NCI-H1417 treated with DMSO at 0.1 percent for 48 hours (cell line): ENCODE measurements around the gene NAA80.
"Not testable (repeated sequence)": the region's sequence is repeated elsewhere in the genome, so short reads cannot be mapped to it uniquely, and the experiment has no call there.

Experiments used
- DNase-seq: peaks from one replicate; lab custom pipeline; 2025; lab: John Stamatoyannopoulos, UW

NAA80 gene

GRCh38 chr3:50269977-50270413, 29.2 kb downstream of the NAA80 start:
- no peak for DNase-seq

- DNase-seq = no peak
These were observed 29.7 kb downstream of the NAA80 start for GRCh38 chr3:50269460-50269859.

- no peak for DNase-seq
These were observed 30.3 kb downstream of the NAA80 start, which contains the start of gene SEMA3B for GRCh38 chr3:50268703-50269451. TSS of gene SEMA3B (plus strand) at chr3:50269147. CDS start at chr3:50269241, 94 bp downstream.

GRCh38 chr3:50268276-50268675, 30.9 kb downstream of the NAA80 start:
- DNase-seq = no peak

- no peak for DNase-seq
These were observed 31.8 kb downstream of the NAA80 start for GRCh38 chr3:50267280-50267913.

- no peak for DNase-seq
These were observed 32.4 kb downstream of the NAA80 start for GRCh38 chr3:50266836-50267235.

- no peak for DNase-seq
These were observed 33.2 kb downstream of the NAA80 start for GRCh38 chr3:50266017-50266416.

- no peak for DNase-seq
These were observed 33.6 kb downstream of the NAA80 start for GRCh38 chr3:50265571-50265970.

- no peak for DNase-seq
These were observed 34.2 kb downstream of the NAA80 start for GRCh38 chr3:50264964-50265485.

GRCh38 chr3:50264383-50264963, 34.7 kb downstream of the NAA80 start:
- no peak for DNase-seq

GRCh38 chr3:50263478-50264382, 35.5 kb downstream of the NAA80 start:
- DNase-seq = no peak

- no peak for DNase-seq
These were observed 36.4 kb downstream of the NAA80 start for GRCh38 chr3:50262778-50263177.

- not testable (repeated sequence) for DNase-seq
These were observed 37.0 kb downstream of the NAA80 start for GRCh38 chr3:50262200-50262599.

GRCh38 chr3:50261505-50261904, 37.7 kb downstream of the NAA80 start:
- no peak for DNase-seq

- DNase-seq = no peak
These were observed 38.2 kb downstream of the NAA80 start for GRCh38 chr3:50260942-50261441.

- no peak for DNase-seq
These were observed 38.9 kb downstream of the NAA80 start for GRCh38 chr3:50260027-50260941.

GRCh38 chr3:50259432-50260026, 39.7 kb downstream of the NAA80 start:
- DNase-seq = no peak

- no peak for DNase-seq
These were observed 40.2 kb downstream of the NAA80 start for GRCh38 chr3:50258979-50259378.

- no peak for DNase-seq
These were observed 41.0 kb downstream of the NAA80 start for GRCh38 chr3:50258029-50258680.
